Cardiac muscle cell (in vitro differentiated cells and primary cell): ENCODE data around the gene RIMS4. TPM values are rescaled to one million over a fixed set of nuclear protein-coding genes. Genes with fewer than 3 reads are reported as not detected.

Experiments used
- DNase-seq, 2 donors: peaks; one replicate each; pipeline versions ENCODE4 v3.0.0 to v3.0.0-alpha.2; 2010 to 2017; ENCODE audit warnings: low read depth in 1 of 2, low spot score in 1 of 2
- H3K27ac ChIP-seq: fragments of 200-600 bp; sonication (generic); 2 replicates; pipeline ENCODE4 v1.5.1; 2016
- H3K27me3 ChIP-seq: fragments of 200-600 bp; sonication (generic); 2 replicates; pipeline ENCODE4 v1.6.0; 2016; ENCODE audit warnings: control low read depth
- H3K36me3 ChIP-seq: fragments of 200-600 bp; sonication (generic); 2 replicates; pipeline ENCODE4 v1.5.1; 2016; ENCODE audit warnings: control low read depth
- H3K4me1 ChIP-seq: fragments of 200-600 bp; sonication (generic); 2 replicates; pipeline ENCODE4 v1.8.1; 2017; ENCODE audit warnings: low read depth, mild to moderate bottlenecking, mixed run types
- H3K4me3 ChIP-seq: fragments of 200-600 bp; sonication (generic); 2 replicates; pipeline ENCODE4 v1.5.1; 2016; ENCODE audit warnings: mild to moderate bottlenecking
- H3K9me3 ChIP-seq: fragments of 200-600 bp; sonication (generic); 2 replicates; pipeline ENCODE4 v1.5.1; 2017; ENCODE audit warnings: low read depth, mild to moderate bottlenecking, control low read depth
- CTCF ChIP-seq: IDR thresholded peaks from 2 replicates; pipeline ENCODE4 v1.5.1; 2012; ENCODE audit warnings: low read depth, mild to moderate bottlenecking, low read length
- polyA plus RNA-seq: library from polyadenylated mRNA; unstranded; fragments of >200 nt; fragmentation: Nextera tagmentation; extraction: Ambion mirVana; gene quantifications from 2 replicates; pipeline ENCODE4 v1.2.1, GENCODE V29; 2016
- total RNA-seq: library from RNA; depleted of rRNA; stranded (reverse); fragments of >200 nt; gene quantifications from 2 replicates; pipeline ENCODE4 v1.2.3, GENCODE V29; 2016

RIMS4 gene
- total and polyA plus RNA-seq, 2 experiments from 2014 or later = 3.6 to 4.3 TPM

DNA sequence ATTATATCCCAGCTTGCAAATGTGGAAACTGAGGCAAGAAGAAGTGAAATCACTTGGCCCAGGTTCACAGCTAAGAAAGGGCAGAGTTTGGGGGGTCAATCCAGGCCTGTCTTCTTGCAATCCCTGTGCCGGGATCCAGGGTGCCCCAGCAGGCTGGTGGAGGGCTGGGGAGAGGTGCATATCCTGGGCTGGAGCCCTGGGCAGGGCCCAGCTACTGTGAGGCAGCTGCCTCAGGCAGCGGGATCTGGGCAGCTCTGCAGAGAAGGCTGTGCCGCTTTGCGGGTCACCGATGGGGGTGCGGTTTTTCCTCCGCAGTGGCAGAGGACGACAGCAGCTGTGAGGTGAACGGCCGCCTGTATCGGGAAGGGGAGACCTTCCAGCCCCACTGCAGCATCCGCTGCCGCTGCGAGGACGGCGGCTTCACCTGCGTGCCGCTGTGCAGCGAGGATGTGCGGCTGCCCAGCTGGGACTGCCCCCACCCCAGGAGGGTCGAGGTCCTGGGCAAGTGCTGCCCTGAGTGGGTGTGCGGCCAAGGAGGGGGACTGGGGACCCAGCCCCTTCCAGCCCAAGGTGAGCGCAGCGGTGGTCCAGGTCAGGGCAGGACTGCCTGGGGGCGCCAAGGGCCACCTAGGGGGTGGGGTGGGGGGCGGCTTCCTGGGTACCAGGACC, 85.8 kb downstream of the RIMS4 start:
- Histone ChIP-seq H3K27me3 (no peaks in the 10 kb centered on the region), H3K4me1 (peaks cover 3% of the 10 kb centered on the region), H3K4me3 (no peak overlapping the region), H3K9me3 (no peaks in the 10 kb centered on the region), H3K27ac (no peak overlapping the region), H3K36me3 (no peaks in the 10 kb centered on the region)
- TF ChIP-seq CTCF = no peak
- DNase-seq = no peak

- Histone ChIP-seq H3K4me1 (peaks cover 1% of the 10 kb centered on the region), H3K36me3 (no peaks in the 10 kb centered on the region), H3K4me3 (no peak overlapping the region), H3K9me3 (no peaks in the 10 kb centered on the region), H3K27me3 (no peaks in the 10 kb centered on the region), H3K27ac (no peak overlapping the region)
- no peak for TF ChIP-seq CTCF
- DNase-seq = no peak
Measured at GRCh38 chr20:44723798-44724362, 86.5 kb downstream of the RIMS4 start.

- DNase-seq = peak in 1 of 2 donors; percentile 42
- no peaks in the 10 kb centered on the region for H3K9me3 ChIP-seq
- H3K4me1 ChIP-seq = no peaks in the 10 kb centered on the region
- H3K27me3 ChIP-seq = no peaks in the 10 kb centered on the region
- no peak for TF ChIP-seq CTCF
- H3K4me3 ChIP-seq = no peak overlapping the region
- no peaks in the 10 kb centered on the region for H3K36me3 ChIP-seq
- no peak overlapping the region for H3K27ac ChIP-seq
Measured at GRCh38 chr20:44723391-44723790, 87.0 kb downstream of the RIMS4 start.

GRCh38 chr20:44722990-44723389, 87.4 kb downstream of the RIMS4 start:
- no peak for TF ChIP-seq CTCF
- no peaks in the 10 kb centered on the region for H3K4me1 ChIP-seq
- H3K27me3 ChIP-seq = no peaks in the 10 kb centered on the region
- no peak overlapping the region for H3K27ac ChIP-seq
- H3K4me3 ChIP-seq = no peak overlapping the region
- no peak for DNase-seq
- no peaks in the 10 kb centered on the region for H3K9me3 ChIP-seq
- H3K36me3 ChIP-seq = no peaks in the 10 kb centered on the region

DNA sequence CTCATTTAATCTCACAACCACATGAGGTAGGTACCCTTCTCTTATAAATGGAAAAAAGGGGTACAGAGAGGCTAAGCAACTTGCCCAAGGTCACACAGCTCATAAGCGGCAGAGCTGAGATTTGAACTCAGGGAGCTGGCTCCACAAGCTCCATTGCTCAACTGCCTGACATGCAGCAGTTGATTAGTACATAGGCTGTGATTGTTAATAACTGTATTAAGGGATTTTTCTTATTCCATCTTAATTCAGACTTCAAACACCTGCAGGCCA, 88.6 kb downstream of the RIMS4 start:
- Histone ChIP-seq H3K4me1 (no peaks in the 10 kb centered on the region), H3K4me3 (no peak overlapping the region)

More for the DNA sequence above, 88.6 kb downstream of the RIMS4 start:
- Histone ChIP-seq H3K9me3 (no peaks in the 10 kb centered on the region), H3K27ac (no peak overlapping the region), H3K36me3 (no peaks in the 10 kb centered on the region), H3K27me3 (no peaks in the 10 kb centered on the region)
- no peak for TF ChIP-seq CTCF
- no peak for DNase-seq
